HG03442 (cell line): ENCODE data around the gene TIMM13.
"Not testable (repeated sequence)": the region's sequence is repeated elsewhere in the genome, so short reads cannot be mapped to it uniquely, and the experiment has no call there.

Experiments used
- ATAC-seq: cut with Tn5 transposase; IDR thresholded peaks from one replicate; pipeline ENCODE4 v1.9.1; 2021; ENCODE audit warnings: mild to moderate bottlenecking, moderate library complexity; ENCODE audit not compliant: unreplicated experiment

Gene TIMM13

GRCh38 chr19:2432131-2432848, 4.9 kb upstream of the TIMM13 start:
- ATAC-seq: no peak

DNA sequence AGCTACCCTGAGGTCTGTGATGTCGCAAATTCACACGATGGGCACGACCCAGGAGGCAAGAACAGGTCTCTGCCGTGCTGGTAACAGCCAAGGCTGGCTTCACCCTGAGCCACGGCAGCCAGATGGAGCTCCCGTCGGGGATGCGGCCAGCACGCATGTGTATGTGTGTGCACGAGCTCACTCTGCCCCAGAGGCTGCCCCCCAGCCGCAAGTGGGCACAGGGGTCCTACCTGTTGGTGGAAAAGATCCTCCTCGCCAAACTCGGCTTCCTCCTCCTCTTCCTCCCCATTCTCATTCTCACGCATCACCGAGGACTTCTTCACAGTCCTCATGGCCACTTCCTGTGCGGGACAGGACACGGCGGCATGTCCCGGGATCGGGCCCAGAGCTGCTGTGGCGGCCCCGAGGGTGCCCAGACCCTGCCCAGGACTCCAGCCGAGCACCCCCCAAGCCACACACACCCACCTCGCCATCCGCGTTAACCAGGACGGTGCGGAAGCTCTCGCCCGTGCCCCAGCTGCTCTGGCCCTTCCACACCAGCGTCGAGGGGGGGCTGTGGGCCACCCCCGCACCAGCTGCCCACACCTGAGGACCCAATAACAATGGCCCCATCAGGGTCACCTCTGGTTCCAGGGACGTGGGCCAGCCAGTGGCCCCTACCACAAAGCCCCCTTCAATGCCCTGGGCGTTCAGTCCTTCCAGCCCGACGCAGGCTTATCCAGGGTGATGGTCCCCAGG, 4.1 kb upstream of the TIMM13 start:
- ATAC-seq: no peak

DNA sequence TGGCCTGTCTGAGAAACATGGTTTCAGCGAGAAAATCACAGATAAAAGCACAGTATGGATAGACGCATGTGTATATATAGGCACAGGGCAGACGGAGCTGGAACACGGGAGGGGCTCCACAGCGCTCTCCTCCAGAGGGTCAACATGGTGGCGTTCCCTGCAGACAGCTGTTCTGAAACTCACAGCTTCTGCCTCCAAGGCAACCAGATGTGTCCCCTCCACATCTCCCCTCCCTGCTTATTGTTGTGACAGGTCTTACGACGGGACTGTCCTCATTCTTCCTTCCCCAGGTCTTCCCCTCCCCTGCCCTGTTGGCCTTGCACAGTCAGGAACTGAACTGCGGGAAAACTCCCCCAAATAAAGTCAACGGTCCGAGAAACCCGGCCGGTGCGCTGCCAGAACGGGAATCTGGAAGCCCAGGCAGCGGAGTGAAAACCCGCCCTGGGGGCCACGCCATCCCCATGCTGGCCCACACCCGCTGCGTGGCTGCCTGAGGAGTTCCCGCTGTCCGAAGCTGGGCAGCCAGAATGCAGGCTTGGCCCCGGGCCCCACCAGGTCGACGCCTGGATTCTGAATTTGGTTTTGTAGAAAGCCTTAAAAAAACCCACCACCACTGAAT, 2.6 kb upstream of the TIMM13 start:
- no peak for ATAC-seq

GRCh38 chr19:2428756-2429711, 1.6 kb upstream of the TIMM13 start:
- no peak for ATAC-seq

DNA sequence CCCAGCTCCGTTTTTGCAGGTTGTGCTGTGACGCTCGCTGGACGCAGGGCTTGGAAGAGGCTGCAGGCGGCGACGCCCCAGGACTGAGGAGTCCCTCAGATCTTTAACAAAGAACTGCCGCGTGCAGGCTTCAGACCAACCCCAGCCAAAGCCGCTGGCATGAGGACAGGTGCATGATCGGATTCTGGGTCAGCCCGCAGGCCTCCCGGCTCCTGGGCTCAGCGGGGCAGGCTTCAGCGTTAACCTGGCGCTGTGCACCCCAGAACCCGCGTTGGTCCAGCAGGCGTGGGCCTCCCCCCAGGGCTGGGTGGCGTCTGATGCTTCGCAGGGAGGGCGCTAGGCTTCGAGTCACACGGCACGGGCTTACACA, 920 bp upstream of the TIMM13 start:
- no peak for ATAC-seq

- peak; percentile 12 for ATAC-seq
Measured at GRCh38 chr19:2426611-2427428, 566 bp downstream of the TIMM13 start.

- ATAC-seq: no peak
Measured at GRCh38 chr19:2425622-2426581, 1.5 kb downstream of the TIMM13 start.

GRCh38 chr19:2424686-2425621, 2.4 kb downstream of the TIMM13 start:
- ATAC-seq: no peak

DNA sequence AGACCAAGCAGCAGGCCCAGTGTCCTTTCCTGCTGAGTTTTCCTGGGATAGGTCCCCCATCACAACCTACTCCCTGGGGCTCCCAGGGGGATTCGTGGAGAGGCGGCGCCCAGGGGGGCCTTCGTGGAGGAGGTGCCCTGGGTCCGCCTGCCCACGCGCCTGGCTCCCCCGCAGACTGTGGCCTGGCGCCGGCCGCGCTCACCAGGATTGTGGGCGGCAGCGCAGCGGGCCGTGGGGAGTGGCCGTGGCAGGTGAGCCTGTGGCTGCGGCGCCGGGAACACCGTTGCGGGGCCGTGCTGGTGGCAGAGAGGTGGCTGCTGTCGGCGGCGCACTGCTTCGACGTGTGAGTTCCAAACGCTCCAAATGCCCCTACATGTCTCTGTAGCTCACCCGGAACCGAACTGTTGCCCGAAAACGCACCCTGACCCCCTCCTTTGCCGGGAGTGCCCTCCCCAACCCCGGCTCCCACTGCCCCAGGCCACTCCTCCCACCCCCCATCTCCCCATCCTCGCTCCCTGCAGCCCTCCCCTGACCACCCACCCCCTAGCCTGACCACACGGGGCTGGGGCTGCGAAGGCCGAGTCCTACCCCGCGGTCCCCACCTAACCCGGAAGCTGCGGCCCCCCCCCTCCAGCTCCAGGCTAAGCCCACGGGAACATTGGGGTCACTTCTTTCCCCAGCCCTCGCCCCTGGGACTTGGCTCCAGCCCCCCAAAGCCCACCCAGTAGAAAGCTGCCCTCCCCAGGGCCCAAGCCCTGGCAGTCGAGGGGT, 3.3 kb downstream of the TIMM13 start:
- ATAC-seq: no peak

GRCh38 chr19:2423071-2423914, 4.1 kb downstream of the TIMM13 start:
- ATAC-seq: no peak

DNA sequence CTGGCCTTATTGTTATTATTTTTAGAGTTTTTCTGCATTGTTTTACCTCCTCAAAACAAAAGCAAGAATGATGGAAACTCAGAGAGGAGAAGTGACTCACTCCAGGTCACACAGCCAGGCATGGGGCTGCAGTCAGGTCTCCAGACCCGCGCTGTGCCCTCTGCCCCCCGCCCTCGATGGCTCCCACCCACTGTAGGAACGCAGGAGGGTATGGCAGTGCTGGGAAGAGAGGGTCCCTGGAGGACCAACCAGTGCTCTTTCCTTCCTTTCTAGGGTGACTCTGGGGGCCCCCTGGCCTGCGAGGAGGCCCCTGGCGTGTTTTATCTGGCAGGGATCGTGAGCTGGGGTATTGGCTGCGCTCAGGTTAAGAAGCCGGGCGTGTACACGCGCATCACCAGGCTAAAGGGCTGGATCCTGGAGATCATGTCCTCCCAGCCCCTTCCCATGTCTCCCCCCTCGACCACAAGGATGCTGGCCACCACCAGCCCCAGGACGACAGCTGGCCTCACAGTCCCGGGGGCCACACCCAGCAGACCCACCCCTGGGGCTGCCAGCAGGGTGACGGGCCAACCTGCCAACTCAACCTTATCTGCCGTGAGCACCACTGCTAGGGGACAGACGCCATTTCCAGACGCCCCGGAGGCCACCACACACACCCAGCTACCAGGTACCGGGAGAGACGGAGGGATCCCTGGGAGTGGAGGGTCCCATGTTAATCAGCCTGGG, 5.6 kb downstream of the TIMM13 start:
- ATAC-seq: no peak

DNA sequence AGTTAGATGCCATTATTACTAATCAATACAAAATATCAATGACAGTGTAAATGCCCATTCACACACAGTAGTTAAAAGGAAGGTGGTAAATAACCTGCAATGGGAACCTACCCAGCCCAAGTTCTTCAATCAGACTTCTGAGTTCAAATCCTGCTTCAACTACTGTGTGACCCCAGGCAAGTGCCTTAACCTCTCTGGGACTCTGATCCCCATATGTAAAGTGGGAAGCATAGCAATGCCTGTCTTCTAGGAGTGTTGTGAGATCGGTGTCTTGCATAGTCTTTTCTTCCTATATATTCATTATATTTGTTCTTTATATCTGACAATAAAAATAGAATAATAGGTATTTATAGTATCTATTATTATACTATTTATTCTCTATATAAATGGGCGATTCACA, 6.9 kb downstream of the TIMM13 start:
- no peak for ATAC-seq

GRCh38 chr19:2419754-2420153, 7.6 kb downstream of the TIMM13 start:
- no peak for ATAC-seq

DNA sequence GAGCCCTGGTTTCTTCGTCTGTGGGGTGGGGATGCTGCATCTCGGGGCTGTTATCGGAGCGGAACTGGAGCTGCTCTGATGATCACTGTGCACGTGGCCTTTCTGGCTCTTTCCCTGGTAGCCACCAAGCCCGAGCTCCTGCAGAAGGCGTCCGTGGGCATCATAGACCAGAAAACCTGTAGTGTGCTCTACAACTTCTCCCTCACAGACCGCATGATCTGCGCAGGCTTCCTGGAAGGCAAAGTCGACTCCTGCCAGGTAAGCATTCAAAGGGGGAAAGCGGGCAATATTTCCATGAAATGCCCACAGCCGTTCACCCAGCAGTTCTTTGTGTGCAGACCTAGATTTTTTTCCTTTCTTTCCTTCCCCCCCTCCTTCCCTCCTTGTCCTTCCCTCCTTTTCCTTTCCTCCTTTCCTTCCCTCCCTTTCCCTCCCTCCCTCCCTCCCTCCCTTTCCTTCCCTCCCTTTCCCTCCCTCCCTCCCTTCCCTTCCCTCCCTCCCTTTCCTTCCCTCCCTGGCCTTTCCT, 9.4 kb downstream of the TIMM13 start:
- ATAC-seq: no peak

- not testable (repeated sequence) for ATAC-seq
Measured at GRCh38 chr19:2417436-2417835, 9.9 kb downstream of the TIMM13 start.
